Suppressor macrophage (primary cell): ENCODE measurements around the gene CLDN34.

Source experiments
- DNase-seq, 4 experiments: peaks; one replicate each; pipeline ENCODE4 v3.0.0-alpha.2; 2020 to 2022

Gene CLDN34

GRCh38 chrX:9980927-9981326 is 13.8 kb downstream of the CLDN34 start:
- peak in 3 of 4 experiments; percentile 14 to 30 (median 17) for DNase-seq

DNA sequence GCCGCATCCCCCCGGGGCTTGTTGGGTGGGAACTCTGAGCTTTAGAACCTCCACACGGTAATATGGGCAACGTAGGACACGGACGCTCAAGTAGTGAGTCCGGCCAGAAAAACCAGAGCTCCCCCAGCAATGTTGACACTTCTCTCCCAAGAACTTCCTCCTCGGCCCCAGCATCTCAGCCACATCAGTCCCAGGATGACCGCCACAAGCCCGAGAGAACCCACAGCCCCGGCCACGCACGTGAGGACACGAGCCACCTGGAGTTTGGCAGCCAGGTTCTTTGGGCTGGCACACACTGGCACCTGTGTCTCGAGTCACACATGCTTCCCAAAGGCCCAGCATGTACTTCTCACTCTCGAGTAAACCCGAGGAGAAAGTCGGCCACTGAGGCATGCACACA is 16.3 kb downstream of the CLDN34 start:
- peak; percentile 15 to 55 (median 38) for DNase-seq

DNA sequence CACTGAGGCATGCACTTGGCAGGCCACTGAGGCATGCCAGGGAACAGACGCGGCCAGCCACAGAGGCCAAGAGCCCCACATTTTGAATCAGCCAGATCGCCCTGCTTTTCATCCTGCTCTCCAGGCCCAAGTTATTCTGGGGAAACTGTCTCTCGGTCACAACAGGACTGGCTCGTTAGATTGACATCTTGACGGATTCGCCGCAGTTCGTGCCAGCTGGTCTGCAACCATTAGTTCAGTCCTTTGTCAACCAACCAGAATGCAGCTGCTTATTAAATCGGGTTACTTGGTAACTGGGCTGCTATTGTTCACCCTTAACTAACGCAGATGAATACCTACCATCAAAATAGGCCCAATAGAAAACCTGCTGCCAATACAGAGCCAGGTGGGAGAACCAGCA is 16.7 kb downstream of the CLDN34 start:
- DNase-seq: no peak

DNA sequence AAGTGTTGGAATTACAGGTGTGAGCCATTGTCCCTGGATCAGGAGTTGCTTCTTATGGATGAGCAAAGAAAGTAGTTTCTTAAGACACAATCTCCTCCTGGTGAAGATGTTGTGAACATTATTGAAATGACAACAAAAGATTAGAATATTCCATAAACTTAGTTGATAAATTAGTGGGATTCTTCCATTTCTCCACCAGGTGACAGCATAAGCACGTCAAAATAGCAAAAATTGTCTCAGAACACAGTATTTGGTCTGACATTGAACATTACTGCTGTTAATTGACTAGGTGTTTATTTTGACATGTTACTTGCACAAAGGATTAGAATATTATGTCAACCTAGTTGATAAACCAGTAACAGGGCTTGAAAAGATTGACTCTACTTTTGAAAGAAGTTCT is 21.6 kb downstream of the CLDN34 start:
- DNase-seq: peak in 2 of 4 experiments; percentile 28 to 35

DNA sequence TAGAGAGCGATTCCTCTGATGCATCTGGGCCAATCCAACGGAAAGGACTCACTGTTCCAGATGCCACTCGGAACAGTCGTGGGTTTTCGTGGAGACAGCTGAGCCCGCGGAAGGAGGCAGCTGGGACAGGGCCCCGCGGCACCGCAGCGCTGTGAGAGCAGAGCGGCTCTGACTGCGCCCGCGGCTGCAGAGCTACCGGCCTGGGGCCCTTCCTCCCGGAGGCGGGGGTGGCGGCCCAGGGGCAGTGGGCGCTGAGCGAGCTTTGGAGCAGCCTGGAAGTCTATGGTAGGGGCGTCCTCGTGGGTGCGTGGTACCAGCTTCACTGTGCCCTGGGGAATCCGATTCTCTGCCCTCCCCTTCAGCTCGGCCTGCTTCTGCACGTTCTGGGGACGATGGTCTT is 24.9 kb downstream of the CLDN34 start:
- DNase-seq: no peak

DNA sequence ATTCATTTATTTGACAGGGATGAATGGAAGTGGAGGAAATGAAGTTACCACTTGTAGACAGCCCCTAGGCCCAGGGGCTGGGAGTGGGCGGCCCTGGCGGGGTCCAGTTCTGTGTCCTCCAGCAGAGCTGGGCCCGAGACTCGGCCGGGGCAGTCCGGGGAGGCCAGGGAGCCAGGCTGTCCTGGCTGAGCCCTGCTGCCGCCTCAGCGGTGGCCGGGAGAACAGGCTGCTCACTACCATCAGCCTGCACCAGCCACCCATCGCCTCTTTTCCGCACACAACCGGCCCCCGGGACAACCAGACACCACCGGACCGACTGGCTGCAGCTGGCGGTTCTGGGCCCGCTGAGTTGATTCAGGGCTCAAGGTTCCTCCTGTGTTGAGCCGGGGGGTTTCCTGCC is 25.6 kb downstream of the CLDN34 start:
- no peak for DNase-seq

DNA sequence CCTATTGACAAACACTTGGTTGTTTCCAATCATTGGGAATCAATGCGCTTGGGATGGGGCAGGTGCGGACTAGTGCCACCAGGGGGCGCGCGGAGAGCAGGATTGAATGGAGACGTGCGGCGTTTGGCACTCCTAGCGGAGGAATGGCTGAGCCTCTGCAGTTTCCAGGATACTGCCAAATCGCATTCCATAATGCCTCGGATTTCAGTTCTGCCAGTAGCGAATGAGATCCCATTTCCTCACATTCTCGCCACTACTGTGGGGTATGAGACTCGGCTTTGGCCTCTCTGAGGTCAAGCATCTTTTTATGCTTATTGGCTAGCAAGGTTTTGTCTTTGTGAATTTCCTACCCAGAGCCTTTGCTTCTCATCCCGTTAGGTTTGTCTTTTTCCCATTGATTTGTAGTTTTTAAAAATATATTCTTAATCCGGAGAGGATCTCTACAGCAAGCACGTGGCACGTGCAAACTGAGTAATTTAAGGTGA is 28.7 kb downstream of the CLDN34 start:
- DNase-seq: peak; percentile 72 to 87 (median 82)

GRCh38 chrX:9997041-9997440 is 29.9 kb downstream of the CLDN34 start:
- no peak for DNase-seq

- no peak for DNase-seq
Observed at GRCh38 chrX:9997524-9997923, 30.4 kb downstream of the CLDN34 start.

GRCh38 chrX:10001496-10001895 is 34.3 kb downstream of the CLDN34 start:
- no peak for DNase-seq

DNA sequence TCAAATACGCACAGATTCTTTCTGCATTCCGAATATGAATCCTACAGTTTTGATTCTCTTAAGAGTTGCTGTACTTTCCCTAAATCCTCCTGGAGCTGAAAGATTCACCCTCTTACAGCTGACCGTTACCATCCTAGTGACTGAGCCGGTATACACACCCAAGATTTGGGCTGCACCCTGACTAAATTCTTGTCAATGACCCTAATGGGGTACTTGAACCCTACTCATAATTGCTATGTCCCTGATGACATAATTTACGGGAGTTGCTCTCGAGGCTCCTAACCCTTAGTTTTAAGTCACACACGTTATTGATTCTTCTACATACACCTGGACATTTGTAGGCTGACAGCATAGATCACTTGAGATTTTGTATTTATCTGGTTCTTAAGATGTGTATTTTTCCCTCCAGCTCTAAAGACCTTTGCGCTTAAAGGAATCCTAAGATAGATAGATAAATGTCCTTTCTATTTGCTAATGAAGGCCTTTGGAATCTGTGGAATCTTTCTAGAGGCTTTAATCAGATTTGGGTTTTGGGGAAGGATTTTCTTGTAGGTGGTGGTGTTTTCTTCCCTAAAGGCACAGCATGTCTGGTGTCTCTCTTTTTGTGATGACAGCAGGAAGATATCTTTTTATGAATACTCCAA is 37.8 kb downstream of the CLDN34 start:
- no peak for DNase-seq

GRCh38 chrX:10006086-10006485 is 38.9 kb downstream of the CLDN34 start:
- no peak for DNase-seq

DNA sequence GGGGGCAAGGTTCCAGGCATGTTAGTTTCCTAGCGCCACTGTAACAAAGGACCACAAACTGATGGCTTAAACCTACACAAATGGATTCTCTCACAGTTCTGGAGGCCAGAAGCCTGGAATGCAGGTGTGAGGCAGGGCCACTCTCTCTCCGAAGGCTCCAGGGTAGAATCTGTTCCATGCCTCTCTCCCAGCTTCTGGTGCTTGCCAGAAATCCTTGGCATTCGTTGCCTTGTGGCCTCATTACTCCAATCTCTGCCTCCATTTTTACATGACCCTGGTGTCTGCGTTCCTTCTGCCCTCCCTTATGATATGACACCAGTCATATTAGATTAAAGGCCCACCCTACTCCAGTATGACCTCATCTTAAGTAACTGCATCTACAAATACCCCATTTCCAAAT is 39.6 kb downstream of the CLDN34 start:
- no peak for DNase-seq

DNA sequence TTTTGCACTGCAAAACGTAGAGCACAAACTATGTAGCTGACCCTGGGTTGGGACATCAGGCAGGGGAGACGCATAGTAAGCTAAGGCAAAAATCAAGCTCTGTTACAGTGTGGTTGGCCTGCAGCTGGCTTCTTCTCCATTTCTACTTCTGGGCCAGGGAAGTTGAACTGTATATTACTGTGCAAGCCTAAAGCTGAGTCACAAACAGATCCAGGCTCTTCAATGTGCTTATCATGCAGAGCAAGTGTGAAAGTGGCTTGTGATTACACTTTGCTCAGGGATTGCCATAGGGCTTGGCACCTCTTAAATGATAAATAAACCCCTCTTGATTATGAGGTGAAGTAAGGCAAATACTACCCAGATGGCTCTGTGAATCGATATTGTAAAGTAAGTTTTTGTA is 40.5 kb downstream of the CLDN34 start:
- DNase-seq: peak; percentile 43 to 66 (median 61)

DNA sequence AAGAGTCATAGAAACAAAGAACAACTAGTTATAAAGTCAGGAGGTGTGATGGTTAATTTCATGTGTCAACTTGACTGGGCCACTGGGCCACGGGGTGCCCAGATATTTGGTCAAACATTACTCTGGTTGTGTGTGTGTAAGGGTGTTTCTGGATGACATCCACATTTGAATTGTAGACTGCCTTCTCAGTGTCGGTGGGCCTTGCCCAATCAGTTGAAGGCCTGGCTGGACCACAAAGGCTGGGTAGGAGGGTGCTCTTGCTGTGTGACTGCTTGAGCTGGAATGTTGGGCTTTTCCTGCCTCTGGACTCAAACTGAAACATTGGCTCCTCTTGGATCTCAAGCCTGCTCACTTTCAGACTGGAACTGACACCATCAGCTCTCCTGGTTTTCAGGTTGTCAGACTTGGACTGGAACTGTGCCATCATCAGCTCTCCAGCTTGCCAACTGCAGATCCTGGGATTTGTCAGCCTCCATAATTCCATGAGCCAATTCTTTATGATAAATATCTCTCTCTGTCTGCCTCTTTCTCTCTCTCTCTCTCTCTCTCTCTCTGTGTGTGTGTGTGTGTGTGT is 41.4 kb downstream of the CLDN34 start:
- no peak for DNase-seq

DNA sequence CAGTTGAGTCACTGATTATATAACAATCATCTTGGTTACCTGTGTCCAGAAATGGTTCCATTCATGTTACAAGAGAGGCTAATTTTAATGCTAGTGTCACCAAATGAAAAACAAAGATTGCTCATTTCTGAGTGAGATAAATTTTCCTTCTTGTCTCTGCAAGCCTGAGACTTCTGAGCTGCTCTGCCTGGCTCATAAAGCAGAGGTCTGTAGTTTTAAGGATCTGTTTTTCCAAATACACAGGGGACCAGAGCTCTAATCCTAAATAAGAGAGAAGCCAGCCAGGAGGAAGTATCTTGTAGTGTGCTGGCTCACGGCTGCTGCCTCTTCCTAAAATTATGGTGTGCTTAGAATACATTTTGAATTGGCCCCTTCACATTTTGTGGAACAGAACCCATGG is 42.6 kb downstream of the CLDN34 start:
- DNase-seq: peak in 2 of 4 experiments; percentile 3 to 30

DNA sequence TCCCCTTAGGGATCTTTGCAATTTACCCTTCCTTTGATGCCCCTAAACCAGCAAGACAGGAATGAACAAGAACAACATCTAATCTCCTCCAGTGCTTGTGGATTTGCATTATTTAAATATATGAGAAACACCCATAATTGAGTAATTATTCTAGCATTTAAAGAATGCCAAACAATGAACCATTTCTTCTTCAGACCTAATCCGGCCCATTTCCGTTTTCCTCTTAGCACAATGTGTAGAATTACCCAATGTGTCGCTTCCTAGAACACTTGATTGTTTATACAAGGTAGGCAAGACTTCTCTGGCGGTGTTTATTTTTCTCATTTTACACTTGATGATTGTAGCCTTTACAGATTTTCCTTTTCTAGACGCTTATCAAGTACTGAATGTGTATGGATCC is 43.5 kb downstream of the CLDN34 start:
- DNase-seq: peak in 2 of 4 experiments; percentile 12 to 37

- peak in 3 of 4 experiments; percentile 23 to 38 (median 35) for DNase-seq
Observed at GRCh38 chrX:10011261-10011931, 44.2 kb downstream of the CLDN34 start.

DNA sequence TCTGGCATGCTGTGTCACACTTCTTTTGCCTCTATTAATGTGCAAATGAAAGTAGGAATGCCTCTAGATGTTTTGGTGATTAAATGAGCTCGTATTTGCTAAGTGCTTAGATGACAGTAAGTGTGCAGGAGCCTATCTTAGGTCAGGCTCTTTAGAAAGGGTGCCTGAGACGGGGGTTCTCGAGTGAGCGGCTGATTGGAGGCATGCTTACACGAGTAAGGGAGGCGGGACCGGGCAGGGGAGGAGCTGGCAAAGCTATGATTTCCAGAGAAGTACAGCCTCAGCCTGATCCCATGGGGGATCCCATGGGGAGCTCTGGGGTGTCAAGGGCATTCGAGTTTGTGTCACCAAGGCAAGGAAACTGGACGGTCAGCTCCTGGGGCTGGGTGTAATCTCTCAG is 44.8 kb downstream of the CLDN34 start:
- no peak for DNase-seq

DNA sequence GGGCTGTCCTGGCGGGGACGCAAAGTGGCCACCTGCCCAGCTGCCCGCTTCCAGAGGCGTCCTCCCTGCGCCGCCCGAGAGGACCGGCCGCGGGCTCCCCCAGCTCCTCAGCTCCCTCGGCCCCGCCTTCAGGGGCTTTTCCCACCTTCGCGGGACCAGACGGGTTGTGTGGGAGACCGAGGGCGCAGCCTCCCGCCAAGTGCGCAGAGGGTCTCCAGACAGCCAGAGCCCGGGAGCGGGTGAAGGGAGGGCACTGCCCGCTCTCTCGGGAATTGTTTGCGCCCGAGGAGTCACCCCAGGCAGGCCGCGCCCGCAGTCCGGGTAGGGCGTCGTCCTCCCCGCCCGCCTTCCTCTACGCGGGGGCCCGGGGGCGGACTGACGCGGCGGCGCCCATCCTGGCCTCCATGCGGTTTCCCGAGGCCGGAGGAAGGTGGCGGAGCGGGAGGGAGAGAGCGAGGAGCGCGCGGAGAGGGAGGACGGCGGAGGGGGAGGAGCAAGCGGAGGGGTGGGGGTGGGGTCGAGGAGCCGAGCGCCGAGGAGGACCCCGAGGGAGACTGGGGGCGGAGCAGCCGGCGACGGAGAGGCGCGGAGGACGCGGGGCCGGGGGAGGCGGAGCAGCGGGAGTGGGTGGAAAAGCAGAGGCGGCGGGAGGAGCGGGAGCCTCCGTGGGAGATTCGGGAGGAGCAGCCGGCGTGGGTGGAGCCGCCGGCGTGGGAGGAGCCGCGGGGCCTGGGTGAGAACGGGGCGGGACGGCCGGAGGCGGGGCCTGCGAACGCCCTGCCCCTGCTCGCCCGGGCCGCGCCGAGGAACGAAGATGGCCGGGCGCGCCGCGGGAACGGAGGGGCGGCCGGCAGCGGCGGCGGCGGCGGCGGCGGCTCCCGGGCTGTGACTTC is 47.5 kb downstream of the CLDN34 start:
- peak; percentile 71 to 92 (median 84) for DNase-seq

DNA sequence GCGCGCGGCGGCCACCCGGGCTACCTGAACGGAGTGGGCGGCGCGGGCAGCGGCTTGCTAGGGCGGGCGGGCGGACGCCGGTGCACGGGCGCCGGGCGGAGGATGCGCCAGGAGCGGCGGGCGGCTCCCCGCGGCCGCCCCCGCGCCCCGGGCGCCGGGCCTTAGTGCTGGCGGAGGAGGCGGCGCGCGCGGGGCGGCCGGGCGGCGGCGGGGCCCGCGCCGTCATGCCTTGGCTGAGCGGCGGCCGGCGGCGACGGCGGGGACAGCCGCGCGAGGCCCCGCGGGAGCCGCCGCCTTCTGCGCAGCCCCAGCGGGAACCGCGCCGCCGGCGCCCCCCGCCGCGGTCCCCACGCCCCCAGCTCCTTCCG is 48.2 kb downstream of the CLDN34 start:
- peak in 1 of 4 experiments; percentile 54 for DNase-seq

DNA sequence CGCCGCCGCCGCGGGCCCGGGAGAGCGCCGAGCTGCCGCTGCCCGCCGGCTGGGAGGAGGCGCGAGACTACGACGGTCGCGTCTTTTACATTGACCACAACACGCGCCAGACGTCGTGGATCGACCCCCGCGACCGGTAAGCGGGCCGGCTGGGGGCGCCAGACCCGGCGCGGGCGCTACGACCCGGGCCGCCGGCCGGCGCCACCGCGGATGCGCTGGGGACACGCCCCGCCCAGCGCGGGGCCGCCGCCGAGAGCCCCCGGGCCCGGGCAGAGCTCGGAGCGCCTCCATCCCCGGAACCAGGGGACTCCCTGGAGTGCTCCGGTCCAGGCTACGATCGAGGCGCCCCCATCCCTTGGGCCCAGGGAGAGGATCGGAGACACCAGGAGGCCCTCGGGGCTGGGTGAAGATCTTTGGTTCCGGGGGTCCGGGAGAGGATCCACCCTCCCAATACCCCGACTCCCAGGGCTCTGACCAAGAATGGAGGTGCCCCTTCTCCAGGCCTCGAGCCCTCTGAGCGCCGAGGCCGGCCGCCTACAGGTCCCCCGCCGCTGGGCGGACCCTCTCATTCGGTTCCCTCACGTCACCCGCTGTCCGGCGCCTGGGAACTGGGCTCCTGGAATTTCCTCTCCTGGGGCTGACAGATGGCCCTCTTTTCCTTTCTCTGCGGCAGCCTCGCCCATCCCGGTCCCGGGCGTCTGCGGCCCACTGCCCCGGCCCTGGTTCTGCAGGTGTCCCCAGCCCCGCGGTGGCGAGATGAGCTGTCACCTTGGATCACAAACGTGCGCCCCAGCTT is 48.8 kb downstream of the CLDN34 start:
- peak in 1 of 4 experiments; percentile 2 for DNase-seq
